GM12865 (cell line): ENCODE results near the gene REEP6.
A peak's percentile ranks its signal among the peaks of the same experiment; 100 is the strongest.

ENCODE experiments used
- DNase-seq: peaks from one replicate; pipeline ENCODE4 v3.0.0; 2010; ENCODE audit warnings: low read depth
- H3K4me3 ChIP-seq: 2 replicates; pipeline ENCODE4 v1.5.1; 2011; ENCODE audit warnings: mild to moderate bottlenecking, low read depth, low read length, control low read depth
- TF ChIP-seq, protein P1 (sequence below): IDR thresholded peaks from 2 replicates; pipeline ENCODE4 v1.5.1; 2011; ENCODE audit warnings: low read length, control low read depth, low read depth, inconsistent platforms; ENCODE audit not compliant: insufficient read depth; ENCODE audit errors: missing control alignments

REEP6 gene

DNA sequence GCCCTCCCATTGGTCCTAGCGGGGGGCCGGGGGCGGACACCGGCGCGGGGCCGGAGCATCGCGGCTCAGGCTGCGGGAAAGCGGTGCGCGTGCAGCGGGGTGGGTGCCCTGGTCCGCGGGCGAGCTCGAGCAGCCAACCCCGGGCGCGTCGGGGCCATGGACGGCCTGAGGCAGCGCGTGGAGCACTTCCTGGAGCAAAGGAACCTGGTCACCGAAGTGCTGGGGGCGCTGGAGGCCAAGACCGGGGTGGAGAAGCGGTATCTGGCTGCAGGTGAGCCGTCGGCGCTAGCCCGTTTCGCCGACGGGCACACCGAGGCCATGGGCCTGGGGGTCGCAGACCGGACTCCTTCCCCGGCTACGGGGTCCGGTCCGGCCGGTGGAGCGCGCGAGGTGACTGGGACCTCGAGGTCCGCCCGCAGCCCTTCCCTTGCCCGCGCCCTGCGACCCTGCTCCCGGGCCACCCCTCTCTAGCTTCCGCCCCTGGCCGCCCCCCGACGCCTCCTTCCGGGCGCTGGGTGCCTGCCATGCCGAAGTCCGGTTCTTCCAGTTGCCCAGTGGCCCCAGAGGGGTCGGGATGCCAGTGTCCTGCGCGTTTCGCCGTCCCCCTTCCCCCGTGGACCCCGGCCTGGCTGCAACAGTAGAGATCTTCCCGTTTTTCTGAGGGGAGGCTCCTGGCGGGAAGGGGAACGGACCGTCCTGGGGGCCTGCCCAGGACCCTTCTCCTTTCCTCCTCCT, at the start of gene REEP6:
Gene REEP6, plus strand, starts transcription at position 68 of the 735 bp plus-strand sequence. Its CDS starts 89 bp downstream, at position 157.
- TF ChIP-seq, protein P1, sequence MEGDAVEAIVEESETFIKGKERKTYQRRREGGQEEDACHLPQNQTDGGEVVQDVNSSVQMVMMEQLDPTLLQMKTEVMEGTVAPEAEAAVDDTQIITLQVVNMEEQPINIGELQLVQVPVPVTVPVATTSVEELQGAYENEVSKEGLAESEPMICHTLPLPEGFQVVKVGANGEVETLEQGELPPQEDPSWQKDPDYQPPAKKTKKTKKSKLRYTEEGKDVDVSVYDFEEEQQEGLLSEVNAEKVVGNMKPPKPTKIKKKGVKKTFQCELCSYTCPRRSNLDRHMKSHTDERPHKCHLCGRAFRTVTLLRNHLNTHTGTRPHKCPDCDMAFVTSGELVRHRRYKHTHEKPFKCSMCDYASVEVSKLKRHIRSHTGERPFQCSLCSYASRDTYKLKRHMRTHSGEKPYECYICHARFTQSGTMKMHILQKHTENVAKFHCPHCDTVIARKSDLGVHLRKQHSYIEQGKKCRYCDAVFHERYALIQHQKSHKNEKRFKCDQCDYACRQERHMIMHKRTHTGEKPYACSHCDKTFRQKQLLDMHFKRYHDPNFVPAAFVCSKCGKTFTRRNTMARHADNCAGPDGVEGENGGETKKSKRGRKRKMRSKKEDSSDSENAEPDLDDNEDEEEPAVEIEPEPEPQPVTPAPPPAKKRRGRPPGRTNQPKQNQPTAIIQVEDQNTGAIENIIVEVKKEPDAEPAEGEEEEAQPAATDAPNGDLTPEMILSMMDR, result no peak
- H3K4me3 ChIP-seq, result peak within 1 kb of the TSS; percentile 54
- DNase-seq, result no peak

DNA sequence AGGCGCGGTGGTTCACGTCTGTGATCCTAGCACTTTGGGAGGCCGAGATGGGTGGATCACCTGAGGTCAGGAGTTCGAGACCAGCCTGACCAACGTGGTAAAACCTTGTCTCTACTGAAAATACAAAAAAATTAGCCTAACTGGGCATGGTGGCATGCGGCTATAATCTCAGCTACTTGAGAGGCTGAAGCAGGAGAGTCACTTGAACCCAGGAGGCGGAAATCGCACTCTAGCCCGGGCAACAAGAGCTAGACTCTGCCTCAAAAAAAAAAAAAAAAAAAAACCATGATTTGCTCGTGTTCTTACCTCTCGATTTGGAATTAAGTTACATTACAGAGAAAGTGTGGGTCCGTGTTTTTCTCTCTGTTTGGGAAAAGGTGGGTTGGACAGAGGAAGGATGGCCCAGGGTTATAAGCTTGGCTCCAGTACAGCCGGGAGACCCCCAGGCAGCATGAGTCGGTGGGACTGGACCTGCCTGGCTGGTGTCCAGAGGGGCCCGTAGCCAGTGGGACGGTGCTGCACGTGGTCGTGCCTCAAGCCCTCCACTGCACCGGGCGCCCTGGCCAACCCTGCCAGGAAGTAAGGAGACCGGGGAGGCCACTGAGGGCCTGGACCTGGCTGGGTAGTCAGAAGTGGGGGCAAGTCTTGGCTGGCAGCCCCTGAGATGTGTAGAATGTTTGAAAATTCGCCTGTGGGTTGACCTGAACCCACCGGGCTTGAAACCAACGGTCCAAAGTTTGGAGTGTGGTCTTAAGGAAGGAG, 49.1 kb upstream of the REEP6 start:
- no peak for DNase-seq
- H3K4me3 ChIP-seq, result no peak overlapping the region
- TF ChIP-seq, protein P1, result no peak

DNA sequence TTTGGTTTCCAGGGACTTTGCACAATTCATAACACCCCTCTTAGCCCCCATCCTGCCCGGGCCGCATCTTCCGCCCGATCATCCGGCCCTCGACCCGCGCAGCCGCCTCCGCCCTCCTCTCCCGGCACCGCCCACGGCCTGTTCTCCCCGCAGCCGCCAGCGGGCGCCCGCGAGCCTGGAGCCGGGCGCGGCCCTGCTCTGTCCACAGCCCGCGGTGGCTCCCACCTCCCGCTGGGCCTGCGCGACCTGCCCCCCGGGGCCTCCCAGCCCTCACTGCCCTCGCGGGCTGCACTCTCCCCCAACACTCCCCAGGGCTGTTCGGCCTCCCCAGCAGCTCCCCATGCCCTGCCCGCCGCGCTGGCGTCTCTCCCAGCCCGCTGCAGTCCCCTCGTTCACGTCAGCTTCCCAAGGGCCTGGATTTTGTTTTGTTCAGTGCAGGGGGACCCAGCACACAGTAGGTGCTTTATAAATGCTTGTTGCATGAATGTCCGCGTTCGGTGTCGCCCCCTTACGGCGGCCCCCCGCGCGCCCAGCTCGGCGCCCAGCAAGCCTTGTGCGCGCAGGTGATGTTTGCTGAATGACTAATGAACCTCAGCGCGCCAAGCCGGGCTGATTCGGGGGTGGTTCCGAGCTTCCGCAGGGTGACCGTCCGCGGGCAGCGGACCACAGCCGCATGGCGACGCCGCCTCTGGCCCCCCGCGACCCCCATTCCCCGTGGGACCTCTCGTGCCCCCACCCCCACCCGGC, 45.6 kb upstream of the REEP6 start:
- DNase-seq, result peak; percentile 74

DNA sequence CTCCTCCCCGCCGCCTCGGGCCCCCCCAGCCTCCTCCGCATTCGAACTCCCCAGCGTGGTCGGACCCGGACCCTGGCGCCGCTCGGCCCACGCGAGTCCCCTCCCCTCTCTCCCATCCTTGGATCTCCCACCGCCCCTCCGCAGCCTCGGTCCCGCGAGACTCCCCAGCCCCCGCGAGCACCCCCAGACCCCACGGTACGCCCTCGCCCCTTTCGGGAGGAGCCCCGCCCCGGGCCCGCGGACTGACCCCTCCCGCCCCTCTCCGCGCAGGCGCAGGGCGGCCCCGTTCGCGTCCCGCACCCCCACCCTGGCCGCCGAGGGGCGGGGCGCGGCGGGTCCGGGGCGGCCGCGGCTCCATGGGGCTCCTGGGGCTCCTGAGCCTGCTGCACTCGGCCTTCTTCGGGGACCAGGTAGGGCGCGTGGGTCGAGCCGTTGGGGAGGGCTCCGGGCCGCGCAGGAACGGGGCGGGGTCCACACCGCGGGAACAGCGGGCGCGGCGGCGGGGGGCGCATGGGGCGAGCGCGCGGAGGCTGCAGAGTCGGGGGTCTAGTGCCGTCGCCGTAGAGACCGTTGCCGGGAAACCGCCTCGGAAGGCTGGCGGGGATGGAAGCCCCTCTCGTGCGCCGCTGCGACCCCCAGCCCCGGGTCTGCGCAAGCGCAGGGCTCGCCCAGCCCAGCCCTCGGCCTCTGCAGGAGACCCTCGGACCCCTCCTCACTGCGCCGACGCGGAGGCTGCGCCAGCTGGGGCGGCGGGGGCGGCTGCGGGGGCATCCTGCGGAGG, 44.9 kb upstream of the REEP6 start:
- TF ChIP-seq, protein P1, result no peak
- DNase-seq, result no peak
- no peak overlapping the region for H3K4me3 ChIP-seq

More for the DNA sequence above, 45.6 kb upstream of the REEP6 start:
- H3K4me3 ChIP-seq, result peak overlapping the region; percentile 46
- TF ChIP-seq, protein P1, result peak; percentile 88

DNA sequence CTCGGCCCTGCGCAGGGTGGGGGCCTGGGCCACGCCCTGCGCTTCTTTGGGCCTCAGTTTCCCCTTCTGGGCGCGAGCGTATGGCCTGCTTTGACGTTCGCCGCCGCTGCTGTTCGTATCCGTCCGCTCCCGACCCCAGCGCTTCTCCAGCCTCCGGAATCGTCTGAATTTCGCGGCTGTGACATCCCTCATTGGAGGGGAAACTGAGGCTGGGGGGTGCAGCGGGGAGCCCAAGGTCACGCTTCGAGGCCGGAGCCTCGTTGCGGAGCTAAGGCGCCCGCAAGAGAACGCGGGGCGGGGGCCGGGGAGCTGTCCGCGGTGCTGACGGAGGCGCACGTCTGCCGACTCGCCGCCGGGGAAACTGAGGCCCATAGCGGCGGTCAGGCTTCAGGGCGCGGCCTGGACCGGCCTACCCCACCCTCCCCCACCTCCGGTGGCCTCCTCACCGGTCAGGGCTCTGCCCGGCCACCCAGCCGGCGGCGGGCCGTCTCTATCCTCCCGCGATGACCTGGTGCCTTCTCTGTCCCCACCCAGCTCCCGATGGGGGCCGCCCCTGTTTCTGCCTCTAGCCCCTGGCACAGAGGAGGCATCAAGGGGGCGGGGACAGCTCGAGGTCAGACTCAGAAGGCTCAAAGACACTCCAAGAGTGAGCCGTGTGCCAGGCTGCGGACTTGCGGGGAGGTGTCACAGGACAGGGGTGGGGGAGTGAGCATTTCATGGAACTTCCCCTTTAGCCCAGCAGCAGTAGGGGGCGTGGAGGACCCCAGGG, 44.1 kb upstream of the REEP6 start:
- no peak for DNase-seq
- no peak overlapping the region for H3K4me3 ChIP-seq
- TF ChIP-seq, protein P1, result no peak
